AG08396 (cell line): ENCODE measurements around the gene ARF6.

Experiments used
- DNase-seq: peaks from one replicate; pipeline ENCODE4 v3.0.0; 2012; ENCODE audit warnings: low spot score, mixed read lengths

The ARF6 gene

GRCh38 chr14:49940808-49941421 is 48.0 kb downstream of the ARF6 start:
- DNase-seq = no peak

- no peak for DNase-seq
These were observed 49.2 kb downstream of the ARF6 start for GRCh38 chr14:49942090-49942489.

- no peak for DNase-seq
These were observed 51.6 kb downstream of the ARF6 start for GRCh38 chr14:49944501-49944900.

GRCh38 chr14:49945448-49946319 is 52.8 kb downstream of the ARF6 start:
- no peak for DNase-seq
